ENCODE measurements around the gene XXYLT1. TPM values are rescaled to one million over a fixed set of nuclear protein-coding genes. Genes with fewer than 3 reads are reported as not detected.
A peak's percentile ranks its signal among the peaks of the same experiment; 100 is the strongest.

Gene XXYLT1
- total and polyA plus RNA-seq, 12 donors, result 2.2 to 7.2 (median 3.6) TPM

DNA sequence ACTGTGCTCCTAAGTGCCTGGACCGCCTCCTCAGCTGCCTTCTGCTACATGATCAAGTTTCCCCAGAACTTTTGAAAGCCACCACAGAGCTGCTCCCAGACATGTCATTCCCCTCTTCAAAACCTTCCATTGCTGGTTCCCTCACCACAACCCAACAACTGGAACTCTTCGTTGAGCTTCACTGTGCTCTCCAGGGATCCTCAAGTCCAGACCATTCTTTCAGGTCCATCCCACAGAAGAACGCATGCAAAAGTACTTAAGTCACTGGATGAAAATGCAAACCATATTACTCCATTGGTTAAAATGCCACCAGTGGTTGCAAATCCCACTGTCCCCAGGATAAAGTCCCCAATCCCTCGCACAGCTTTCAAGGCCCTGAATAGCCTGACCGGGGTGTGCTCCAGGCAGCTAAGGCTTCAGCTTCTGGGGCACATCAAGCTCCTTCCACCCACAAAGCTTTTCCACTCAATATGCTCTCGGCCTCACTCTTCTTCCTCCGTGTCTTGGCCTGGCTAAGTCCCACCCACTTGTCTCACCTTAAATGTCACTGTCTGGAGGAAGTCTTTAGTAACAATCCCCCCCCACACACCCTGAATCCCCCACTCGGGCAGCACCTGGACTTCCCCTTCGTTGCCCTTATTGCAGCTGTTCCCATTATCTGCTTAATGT, 84.8 kb downstream of the XXYLT1 start:
- Histone ChIP-seq H3K4me3 (no peak overlapping the region), H3K27me3 (no peaks in the 10 kb centered on the region), H3K9me3 (peaks cover 0 to 9% (median 6%) of the 10 kb centered on the region in 11 donors), H3K27ac (peak overlapping the region in 1 of 10 donors; percentile 20), H3K4me1 (peaks cover 2 to 70% (median 56%) of the 10 kb centered on the region in 9 donors), H3K36me3 (no peaks in the 10 kb centered on the region)
- ATAC-seq (no peak), DNase-seq (no peak)
- intact Hi-C loops (cut with DNase I), result no loop called here
- TF ChIP-seq, protein P1, sequence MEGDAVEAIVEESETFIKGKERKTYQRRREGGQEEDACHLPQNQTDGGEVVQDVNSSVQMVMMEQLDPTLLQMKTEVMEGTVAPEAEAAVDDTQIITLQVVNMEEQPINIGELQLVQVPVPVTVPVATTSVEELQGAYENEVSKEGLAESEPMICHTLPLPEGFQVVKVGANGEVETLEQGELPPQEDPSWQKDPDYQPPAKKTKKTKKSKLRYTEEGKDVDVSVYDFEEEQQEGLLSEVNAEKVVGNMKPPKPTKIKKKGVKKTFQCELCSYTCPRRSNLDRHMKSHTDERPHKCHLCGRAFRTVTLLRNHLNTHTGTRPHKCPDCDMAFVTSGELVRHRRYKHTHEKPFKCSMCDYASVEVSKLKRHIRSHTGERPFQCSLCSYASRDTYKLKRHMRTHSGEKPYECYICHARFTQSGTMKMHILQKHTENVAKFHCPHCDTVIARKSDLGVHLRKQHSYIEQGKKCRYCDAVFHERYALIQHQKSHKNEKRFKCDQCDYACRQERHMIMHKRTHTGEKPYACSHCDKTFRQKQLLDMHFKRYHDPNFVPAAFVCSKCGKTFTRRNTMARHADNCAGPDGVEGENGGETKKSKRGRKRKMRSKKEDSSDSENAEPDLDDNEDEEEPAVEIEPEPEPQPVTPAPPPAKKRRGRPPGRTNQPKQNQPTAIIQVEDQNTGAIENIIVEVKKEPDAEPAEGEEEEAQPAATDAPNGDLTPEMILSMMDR (IDR thresholded peaks at IDR 0.05), result no peak
- 86 to 87% methylated on average over 9 of the region's 9 CpGs for WGBS, 2 donors

DNA sequence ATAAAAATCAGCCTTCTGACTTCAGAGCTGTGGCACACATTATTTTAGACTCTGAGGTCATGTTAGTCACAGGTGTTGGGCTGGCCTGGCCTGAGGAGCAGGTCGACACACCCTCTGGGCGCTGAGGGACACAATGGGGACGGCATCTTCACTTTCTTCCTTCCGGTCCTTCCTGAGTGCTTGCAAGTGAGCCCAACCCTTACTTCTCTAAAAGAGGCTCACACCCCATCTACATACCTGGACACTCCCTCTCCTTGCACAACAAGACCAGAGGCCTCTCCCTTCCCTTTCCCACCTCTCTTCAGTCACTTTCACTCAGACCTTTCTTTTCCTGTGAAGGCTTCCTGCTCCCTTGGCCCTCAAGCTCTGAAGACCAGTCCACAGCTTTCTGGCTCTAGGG, 85.4 kb downstream of the XXYLT1 start:
- ATAC-seq (no peak), DNase-seq (no peak)
- peaks cover 7 to 76% (median 62%) of the 10 kb centered on the region in 9 donors for H3K4me1 ChIP-seq
- H3K27ac ChIP-seq, result peak overlapping the region in 2 of 10 donors; percentile 9 to 20
- H3K36me3 ChIP-seq, result no peaks in the 10 kb centered on the region
- H3K27me3 ChIP-seq, result no peaks in the 10 kb centered on the region
- no peak overlapping the region for H3K4me3 ChIP-seq
- intact Hi-C loops (cut with DNase I), result no loop called here
- TF ChIP-seq, protein P1 (IDR thresholded peaks at IDR 0.05), result no peak
- 80 to 92% methylated on average over 4 of the region's 4 CpGs for WGBS, 2 donors
- peaks cover 0 to 3% (median under 1%) of the 10 kb centered on the region in 11 donors for H3K9me3 ChIP-seq

DNA sequence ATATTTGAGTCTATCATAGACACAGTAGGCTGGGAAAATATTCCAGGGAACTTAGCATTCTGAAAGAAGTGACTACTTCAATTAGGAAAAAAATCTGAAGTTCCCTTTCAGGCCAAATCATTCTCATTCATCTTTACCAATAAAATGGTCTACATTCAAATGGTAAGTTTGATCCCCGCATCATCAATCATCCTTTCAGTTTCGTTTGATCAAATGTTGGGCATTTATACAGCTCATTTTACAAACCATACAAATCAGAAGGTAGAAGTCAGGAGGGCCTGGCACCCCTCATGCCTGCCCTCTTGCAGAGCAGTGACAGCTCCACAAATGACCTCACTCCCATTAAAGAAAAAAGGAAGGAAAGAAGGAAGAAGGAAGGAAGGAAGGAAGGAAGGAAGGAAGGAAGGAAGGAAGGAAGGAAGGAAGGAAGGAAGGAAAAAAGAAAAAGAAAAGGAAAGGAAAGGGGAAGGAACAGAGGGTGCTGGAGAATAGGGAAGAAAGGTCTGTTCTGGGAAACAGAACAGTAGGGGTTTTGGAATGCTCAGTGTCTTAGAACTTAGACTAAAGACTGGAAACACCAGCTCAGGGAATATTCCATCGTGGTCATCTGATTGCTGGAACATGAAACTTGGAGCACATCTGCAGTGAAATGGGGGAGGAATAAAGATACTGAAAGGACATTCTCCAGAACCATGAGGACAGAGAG, 86.1 kb downstream of the XXYLT1 start:
- DNase-seq, result no peak
- peak overlapping the region in 2 of 10 donors; percentile 3 to 90 for H3K27ac ChIP-seq
- no peaks in the 10 kb centered on the region for H3K27me3 ChIP-seq
- H3K9me3 ChIP-seq, result no peaks in the 10 kb centered on the region
- TF ChIP-seq, protein P1 (IDR thresholded peaks at IDR 0.05), result no peak
- ATAC-seq, result no peak
- H3K4me3 ChIP-seq, result no peak overlapping the region
- intact Hi-C loops (cut with DNase I), result no loop called here
- 80 to 89% methylated on average over 3 of the region's 3 CpGs for WGBS, 2 donors
- no peaks in the 10 kb centered on the region for H3K36me3 ChIP-seq
- peaks cover 8 to 83% (median 69%) of the 10 kb centered on the region in 9 donors for H3K4me1 ChIP-seq

DNA sequence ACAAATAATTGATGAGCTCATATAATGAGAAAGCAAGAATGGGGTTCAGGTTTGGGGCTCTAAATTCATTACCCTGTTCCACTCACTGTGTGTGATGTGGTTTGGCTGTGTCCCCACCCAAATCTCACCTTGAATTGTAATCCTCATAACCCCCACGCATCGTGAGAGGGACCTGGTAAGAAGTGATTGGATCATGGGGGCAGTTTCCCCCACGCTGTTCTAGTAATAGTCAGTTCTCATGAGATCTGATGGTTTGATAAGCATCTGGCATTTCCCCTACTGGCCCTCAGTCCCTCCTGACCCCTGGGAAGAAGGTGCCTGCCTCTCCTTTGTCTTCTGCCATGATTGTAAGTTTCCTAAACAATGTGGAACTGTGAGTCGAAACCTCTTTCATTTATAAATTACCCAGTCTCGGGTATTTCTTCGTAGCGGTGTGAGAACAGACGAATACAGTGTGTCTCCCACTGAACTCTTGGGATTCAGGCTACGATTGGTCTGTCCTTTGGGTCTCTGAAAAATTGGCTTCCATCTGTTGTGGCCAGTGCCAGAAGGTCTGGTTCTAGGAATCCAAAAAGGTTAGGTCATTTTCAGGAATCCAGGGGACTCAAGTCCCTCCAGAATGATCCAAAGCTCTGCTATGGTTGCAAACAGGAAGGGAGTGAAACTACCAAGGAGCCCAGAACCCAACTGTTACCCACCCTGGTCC, 87.7 kb downstream of the XXYLT1 start:
- peaks cover 23 to 97% (median 83%) of the 10 kb centered on the region in 9 donors for H3K4me1 ChIP-seq
- WGBS, 2 donors, result 60 to 69% methylated on average over 9 of the region's 9 CpGs
- H3K9me3 ChIP-seq, result no peaks in the 10 kb centered on the region
- H3K27me3 ChIP-seq, result no peaks in the 10 kb centered on the region
- TF ChIP-seq, protein P1 (IDR thresholded peaks at IDR 0.05), result no peak
- ATAC-seq, result peak in 1 of 8 donors; percentile 4
- DNase-seq, result no peak
- no peaks in the 10 kb centered on the region for H3K36me3 ChIP-seq
- H3K4me3 ChIP-seq, result no peak overlapping the region
- H3K27ac ChIP-seq, result peak overlapping the region in 9 of 10 donors; percentile 22 to 90 (median 64)
- intact Hi-C loops (cut with DNase I), result no loop called here
